ENCODE data around the gene SOCS7.
"Not testable (repeated sequence)": the region's sequence is repeated elsewhere in the genome, so short reads cannot be mapped to it uniquely, and the experiment has no call there.

The SOCS7 gene

DNA sequence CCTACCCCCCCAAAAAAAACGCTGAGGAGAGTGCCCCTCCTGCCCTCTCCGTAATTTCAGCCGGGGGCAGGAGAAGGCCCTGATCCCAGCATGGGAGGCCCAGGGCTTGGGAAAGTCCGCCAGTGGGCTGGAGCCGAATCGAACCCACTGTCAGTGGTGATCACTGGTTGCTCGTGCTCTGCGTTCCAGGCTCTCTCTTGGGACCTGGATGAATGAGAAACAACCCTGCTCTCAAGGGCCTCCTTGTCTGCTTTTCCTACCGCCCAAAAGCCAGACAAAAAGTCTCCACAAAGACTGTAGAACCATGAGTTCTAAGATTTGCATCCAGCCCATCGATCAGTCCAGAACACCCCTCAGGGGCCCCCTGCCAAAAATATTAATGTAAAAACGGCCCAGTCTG, 84.7 kb downstream of the SOCS7 start:
- DNase-seq (ENCODE audit: low read depth in 1 of 2, low spot score in 1 of 2) = no peak

- not testable (repeated sequence) for DNase-seq (ENCODE audit: low read depth in 1 of 2, low spot score in 1 of 2)
Measured at GRCh38 chr17:38437313-38437712, 85.7 kb downstream of the SOCS7 start.

DNA sequence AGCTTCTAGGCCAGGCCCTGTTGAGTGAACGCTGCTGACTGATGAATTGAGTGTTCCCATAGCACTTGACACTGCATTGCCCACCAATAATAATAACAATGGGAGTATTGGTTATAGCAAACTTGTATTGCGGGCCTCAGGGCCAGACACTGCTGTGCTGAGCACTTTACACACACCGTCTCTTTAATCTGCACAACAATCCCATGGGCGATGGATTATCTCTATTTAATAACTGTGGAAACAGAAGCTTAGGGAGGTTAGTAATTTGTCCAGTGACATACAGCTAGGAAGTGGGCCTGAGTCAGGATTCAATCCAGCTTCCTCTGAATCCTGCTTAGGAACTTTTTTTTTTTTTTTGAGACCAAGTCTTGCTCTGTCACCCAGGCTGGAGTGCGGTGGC, 87.8 kb downstream of the SOCS7 start:
- no peak for DNase-seq (ENCODE audit: low read depth in 1 of 2, low spot score in 1 of 2)

DNA sequence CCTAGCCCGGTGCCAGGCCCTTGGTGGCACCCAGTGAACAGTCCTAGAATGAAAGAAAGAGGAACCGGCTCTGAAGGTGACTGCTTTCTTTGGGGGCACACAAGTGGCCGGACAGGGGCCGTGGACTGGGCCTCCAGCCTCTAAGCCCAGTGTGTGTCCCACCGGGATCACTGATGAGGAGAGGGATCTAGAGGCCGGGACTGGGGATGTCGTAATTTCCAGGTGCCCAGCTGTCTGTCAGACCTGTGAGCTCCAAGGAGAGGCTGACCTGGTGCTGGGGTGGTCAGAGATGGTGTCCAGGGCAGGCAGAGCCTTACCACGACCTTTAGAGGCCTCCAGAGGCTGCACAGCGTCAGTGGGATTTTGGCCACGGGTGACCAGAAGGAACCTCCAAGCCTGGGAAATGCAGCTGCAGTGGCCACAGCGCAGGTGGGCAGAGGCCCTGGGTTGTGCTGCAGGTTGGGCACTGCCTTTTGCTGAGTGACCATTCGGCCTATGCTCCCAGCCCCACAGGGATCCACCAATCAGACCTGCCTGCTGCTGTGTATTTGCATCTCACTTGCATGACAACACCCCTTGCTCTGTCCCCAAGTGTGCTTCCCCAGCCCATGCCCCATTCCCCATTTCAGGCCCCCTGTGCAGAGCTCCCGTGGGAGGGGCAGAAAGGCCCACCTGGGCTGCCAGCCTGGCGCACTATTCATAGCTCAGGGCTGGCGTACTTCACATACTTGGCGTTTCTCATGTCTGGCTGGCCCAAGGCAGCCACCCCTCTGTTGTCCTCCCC, 89.2 kb downstream of the SOCS7 start:
- no peak for DNase-seq (ENCODE audit: low read depth in 1 of 2, low spot score in 1 of 2)

DNA sequence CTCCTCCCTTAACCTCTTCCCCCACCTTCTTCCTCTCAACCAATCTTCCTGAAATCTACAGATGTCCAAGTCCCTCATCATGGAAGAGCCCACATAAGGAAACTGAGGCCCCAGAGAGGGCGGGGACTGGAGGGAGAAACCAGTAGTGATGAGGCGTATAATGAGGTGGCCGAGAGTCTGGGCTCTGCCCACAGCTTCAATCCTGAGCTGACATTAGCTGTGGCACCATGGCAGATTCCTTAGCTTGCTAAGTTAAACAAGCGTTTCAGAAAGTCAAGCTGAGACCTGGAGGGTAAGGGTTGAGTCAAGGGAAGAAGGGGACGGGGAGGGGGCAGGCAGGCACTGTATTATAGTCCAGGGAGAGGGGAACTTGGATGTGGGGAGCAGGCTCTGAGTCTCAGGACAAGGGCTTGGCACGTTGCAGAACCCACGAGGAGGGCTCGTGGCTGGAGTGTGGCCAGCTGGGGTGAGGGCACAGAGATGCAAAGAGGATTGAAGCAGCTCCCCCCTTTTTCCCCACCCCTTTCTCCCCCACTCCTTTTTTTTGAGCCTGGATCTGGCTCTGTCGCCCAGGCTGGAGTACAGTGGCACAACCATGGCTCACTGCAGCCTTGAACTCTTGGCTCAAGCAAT, 89.9 kb downstream of the SOCS7 start:
- no peak for DNase-seq (ENCODE audit: low read depth in 1 of 2, low spot score in 1 of 2)

- no peak for DNase-seq (ENCODE audit: low read depth in 1 of 2, low spot score in 1 of 2)
Measured at GRCh38 chr17:38442548-38442947, 90.9 kb downstream of the SOCS7 start.

GRCh38 chr17:38443356-38444031, 91.8 kb downstream of the SOCS7 start:
- no peak for DNase-seq (ENCODE audit: low read depth in 1 of 2, low spot score in 1 of 2)

DNA sequence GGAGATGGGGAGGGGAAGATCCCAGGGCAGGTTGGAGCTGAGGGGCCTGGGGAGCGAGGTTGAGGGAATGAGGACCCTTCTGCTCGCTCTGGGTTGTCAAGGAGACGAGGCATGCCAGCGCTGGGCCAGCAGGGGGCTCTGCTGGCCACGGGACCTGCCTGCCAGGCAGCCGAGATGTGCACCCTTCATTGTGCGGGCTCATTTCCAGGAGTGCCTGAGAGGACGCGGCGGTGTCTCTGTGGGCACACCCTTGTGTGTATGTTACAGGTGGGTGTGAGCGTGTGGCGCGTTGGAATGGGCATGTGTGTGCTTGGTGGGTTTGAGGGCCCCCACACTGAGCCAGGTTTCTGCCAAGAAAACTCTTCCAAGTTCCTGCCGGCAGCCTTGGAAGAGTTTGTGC, 92.5 kb downstream of the SOCS7 start:
- DNase-seq (ENCODE audit: low read depth in 1 of 2, low spot score in 1 of 2) = peak; percentile 26 to 35

DNA sequence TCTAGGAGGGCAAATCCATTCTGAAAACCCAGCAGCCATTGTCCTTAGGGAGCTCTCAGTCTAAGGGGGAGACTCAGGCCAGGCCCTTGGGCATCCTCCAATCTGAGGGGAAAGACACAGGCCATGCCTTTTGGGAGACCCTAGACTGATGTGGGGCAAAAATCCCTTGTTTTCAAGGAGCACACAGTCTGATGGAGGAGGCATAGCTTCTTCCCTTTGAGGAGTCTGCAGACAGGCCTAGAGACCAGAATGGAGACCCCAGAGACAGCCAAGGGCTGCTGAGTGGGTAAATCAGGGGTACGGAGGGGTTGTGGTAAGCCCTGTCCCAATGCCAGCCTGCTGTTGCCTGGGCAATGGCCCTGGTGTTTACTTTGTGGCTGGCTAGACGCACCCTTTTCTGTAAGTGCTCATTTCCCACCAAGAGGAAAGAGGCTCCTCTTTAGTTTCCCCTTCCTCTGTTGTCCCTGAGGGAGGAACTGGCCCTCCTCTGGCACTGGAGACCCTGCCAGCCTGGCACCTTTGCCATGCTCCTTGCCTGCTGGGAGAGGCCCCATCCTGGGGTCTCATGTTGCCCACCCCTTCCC, 96.0 kb downstream of the SOCS7 start:
- no peak for DNase-seq (ENCODE audit: low read depth in 1 of 2, low spot score in 1 of 2)

DNA sequence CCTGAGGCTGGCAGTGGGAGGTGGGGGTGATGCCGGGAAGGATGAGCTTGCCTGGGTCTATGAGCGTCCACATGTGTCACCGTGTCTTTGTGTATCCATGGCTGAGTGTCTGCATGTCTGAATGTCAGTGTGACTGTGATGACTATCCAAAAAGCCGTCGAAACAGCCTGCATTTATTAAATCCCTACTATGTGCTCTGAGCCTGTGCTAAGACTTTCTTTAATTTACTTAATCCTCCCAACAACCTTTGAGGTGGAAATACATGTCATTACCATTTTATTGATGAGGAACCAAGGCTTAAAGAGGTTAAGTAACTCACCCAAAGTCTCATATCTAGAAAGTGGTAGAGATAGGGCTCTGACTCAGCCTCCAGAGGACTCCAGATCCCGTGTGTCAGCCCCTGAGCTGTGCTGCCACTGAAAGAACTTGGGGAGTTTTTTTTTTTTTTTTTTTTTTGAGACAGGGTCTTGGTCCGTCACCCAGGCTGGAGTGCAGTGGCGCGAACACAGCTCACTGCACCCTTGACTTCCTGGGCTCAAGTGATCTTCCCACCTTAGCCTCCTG, 96.6 kb downstream of the SOCS7 start:
- no peak for DNase-seq (ENCODE audit: low read depth in 1 of 2, low spot score in 1 of 2)

- no peak for DNase-seq (ENCODE audit: low read depth in 1 of 2, low spot score in 1 of 2)
Measured at GRCh38 chr17:38449364-38449763, 97.7 kb downstream of the SOCS7 start.

- DNase-seq (ENCODE audit: low read depth in 1 of 2, low spot score in 1 of 2) = no peak
Measured at GRCh38 chr17:38450557-38451029, 98.9 kb downstream of the SOCS7 start.

- no peak for DNase-seq (ENCODE audit: low read depth in 1 of 2, low spot score in 1 of 2)
Measured at GRCh38 chr17:38451030-38451839, 99.6 kb downstream of the SOCS7 start.

DNA sequence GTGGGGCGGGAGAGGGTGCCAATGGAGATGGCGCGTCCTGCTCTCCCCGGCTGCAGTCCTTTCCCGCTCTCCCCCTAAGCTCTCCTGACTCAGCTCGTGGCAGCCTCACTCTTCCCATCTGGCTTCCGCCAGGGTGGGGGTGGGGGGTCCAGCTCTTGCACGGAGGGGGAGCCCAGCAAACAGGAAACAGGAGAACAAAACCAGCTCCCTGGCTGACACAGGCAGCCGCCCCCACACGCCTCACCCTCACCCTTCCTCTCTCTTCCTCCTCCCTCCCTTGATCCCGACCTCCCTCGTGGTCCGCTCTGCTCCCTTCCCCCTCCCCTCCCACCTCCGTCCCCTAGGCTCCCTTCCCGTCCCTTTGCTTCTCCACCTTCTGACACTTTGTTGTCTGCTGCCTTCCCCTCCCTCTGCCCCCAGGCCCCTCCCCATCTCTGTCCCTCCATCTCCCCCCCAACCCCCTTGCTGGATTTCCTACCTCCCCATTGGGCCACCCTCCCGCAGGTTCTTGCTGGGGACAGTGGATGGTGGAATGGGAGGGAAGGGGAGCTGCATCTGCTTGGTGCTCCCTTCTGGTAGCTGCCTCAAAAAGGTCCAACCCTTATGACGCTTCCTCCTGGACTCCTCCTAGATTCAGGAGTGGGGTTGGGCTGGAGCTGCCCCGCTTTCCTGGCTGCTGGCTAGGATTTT, 100.3 kb downstream of the SOCS7 start:
- DNase-seq (ENCODE audit: low read depth in 1 of 2, low spot score in 1 of 2) = no peak

DNA sequence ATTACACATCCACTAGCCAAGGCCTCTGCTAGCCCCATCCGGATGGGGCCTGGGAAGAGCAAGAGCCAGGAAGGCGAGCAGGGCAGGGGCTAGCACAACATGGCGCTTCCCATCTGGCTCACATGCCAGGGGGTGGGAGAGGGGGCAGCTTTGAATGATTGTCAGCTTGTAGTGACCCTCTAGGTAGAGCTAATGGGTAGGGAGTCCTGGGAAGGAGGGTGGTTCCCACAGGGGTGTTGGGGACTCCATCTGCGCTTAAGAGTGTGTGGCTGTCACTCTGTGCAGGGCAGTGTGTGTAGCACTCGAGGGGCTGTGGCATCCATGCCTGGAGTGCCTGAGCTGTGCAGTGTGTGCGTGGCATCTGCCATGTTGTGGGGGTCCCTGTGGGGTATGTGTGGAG, 101.1 kb downstream of the SOCS7 start:
- DNase-seq (ENCODE audit: low read depth in 1 of 2, low spot score in 1 of 2) = no peak

- DNase-seq (ENCODE audit: low read depth in 1 of 2, low spot score in 1 of 2) = no peak
Measured at GRCh38 chr17:38453951-38454421, 102.3 kb downstream of the SOCS7 start.

- DNase-seq (ENCODE audit: low read depth in 1 of 2, low spot score in 1 of 2) = no peak
Measured at GRCh38 chr17:38454532-38454931, 102.9 kb downstream of the SOCS7 start.
